A549 (cell line): Measurements from ENCODE around the gene APOBEC3C.
"Not testable (repeated sequence)": the region's sequence is repeated elsewhere in the genome, so short reads cannot be mapped to it uniquely, and the experiment has no call there.

Source experiments
- CEBPB ChIP-seq, 2 experiments: fragments of >200 bp in 1 of 2; sonication (Bioruptor Twin) in 1 of 2; formaldehyde crosslinking in 1 of 2; IDR thresholded peaks; 2 replicates each; pipeline ENCODE4 v1.6.1; 2012 to 2016
- CTCF ChIP-seq: fragments of >200 bp; sonication (Bioruptor Twin); formaldehyde crosslinking; IDR thresholded peaks from 3 replicates; pipeline ENCODE4 v1.5.1; 2016
- MAFK ChIP-seq: fragments of 450-650 bp; IDR thresholded peaks from 2 replicates; pipeline ENCODE4 v1.6.1; 2014; ENCODE audit not compliant: partially characterized antibody
- RAD21 ChIP-seq, 2 experiments: fragments of >200 bp in 1 of 2; sonication (Bioruptor Twin) in 1 of 2; formaldehyde crosslinking in 1 of 2; IDR thresholded peaks in 1 of 2; conservative IDR thresholded peaks in 1 of 2; 2 replicates in 1 of 2; 3 replicates in 1 of 2; pipeline ENCODE4 v1.6.1; 2012 to 2018; ENCODE audit warnings: inconsistent platforms in 1 of 2
- RCOR1 ChIP-seq: fragments of 150-350 bp; IDR thresholded peaks from 2 replicates; pipeline ENCODE4 v1.6.1; 2014; ENCODE audit warnings: antibody characterized with exemption, low read length, low read depth
- SMC3 ChIP-seq: fragments of >200 bp; sonication (Bioruptor Twin); formaldehyde crosslinking; IDR thresholded peaks from 3 replicates; pipeline ENCODE4 v1.6.1; 2018; ENCODE audit warnings: inconsistent platforms
- TF ChIP-seq, protein P1 (sequence below): fragments of 200-600 bp; sonication (generic); IDR thresholded peaks from 2 replicates; pipeline ENCODE4 v1.6.1; 2016; ENCODE audit warnings: antibody characterized with exemption, mild to moderate bottlenecking, moderate library complexity
- TF ChIP-seq, protein P2 (sequence below): IDR thresholded peaks from 2 replicates; pipeline ENCODE4 v1.6.1; 2012

DNA sequence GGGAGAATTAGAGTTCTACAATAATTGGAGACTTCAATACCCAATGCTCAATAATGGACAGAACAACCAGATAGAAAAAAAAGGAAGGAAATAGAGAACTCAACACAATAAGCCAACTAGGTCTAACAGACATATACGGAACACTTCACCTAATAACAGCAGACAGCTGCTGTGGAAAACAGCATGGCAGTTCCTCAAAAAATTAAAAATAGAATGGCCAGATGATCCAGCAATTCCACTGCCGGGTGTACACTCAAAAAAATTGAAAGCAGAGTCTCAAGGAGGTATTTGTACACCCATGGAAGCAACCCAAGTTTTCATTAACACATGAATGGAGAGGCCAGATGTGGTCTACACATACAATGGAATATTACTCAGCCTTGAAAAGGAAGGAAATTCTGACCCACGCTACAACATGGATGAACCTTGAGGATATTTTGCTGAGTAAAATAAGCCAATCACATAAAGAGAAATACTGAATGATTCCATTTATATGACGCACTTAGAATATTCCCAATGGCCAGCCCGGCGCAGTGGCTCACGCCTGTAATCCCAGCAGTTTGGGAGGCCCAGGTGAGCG lies 5.7 kb upstream of the APOBEC3C start:
- not testable (repeated sequence) for TF ChIP-seq RCOR1; CTCF; RAD21 (conservative IDR thresholded peaks at IDR 0.05 in 1 of 2, IDR thresholded peaks at IDR 0.05 in 1 of 2); CEBPB (IDR thresholded peaks at IDR 0.05); SMC3; MAFK
- TF ChIP-seq, protein P1, sequence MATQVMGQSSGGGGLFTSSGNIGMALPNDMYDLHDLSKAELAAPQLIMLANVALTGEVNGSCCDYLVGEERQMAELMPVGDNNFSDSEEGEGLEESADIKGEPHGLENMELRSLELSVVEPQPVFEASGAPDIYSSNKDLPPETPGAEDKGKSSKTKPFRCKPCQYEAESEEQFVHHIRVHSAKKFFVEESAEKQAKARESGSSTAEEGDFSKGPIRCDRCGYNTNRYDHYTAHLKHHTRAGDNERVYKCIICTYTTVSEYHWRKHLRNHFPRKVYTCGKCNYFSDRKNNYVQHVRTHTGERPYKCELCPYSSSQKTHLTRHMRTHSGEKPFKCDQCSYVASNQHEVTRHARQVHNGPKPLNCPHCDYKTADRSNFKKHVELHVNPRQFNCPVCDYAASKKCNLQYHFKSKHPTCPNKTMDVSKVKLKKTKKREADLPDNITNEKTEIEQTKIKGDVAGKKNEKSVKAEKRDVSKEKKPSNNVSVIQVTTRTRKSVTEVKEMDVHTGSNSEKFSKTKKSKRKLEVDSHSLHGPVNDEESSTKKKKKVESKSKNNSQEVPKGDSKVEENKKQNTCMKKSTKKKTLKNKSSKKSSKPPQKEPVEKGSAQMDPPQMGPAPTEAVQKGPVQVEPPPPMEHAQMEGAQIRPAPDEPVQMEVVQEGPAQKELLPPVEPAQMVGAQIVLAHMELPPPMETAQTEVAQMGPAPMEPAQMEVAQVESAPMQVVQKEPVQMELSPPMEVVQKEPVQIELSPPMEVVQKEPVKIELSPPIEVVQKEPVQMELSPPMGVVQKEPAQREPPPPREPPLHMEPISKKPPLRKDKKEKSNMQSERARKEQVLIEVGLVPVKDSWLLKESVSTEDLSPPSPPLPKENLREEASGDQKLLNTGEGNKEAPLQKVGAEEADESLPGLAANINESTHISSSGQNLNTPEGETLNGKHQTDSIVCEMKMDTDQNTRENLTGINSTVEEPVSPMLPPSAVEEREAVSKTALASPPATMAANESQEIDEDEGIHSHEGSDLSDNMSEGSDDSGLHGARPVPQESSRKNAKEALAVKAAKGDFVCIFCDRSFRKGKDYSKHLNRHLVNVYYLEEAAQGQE, result not testable (repeated sequence)
- TF ChIP-seq, protein P2, sequence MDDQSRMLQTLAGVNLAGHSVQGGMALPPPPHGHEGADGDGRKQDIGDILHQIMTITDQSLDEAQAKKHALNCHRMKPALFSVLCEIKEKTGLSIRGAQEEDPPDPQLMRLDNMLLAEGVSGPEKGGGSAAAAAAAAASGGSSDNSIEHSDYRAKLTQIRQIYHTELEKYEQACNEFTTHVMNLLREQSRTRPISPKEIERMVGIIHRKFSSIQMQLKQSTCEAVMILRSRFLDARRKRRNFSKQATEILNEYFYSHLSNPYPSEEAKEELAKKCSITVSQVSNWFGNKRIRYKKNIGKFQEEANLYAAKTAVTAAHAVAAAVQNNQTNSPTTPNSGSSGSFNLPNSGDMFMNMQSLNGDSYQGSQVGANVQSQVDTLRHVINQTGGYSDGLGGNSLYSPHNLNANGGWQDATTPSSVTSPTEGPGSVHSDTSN, result not testable (repeated sequence)
